HL-60 (cell line): Measurements from ENCODE around the gene PRKCSH.

Experiments used
- DNase-seq, 2 experiments: peaks; one replicate each; pipeline ENCODE4 v3.0.0-alpha.2; 2010 to 2020; ENCODE audit warnings: low read depth in 1 of 2, low spot score in 1 of 2
- H3K27ac ChIP-seq: fragments of 250-450 bp; sonication (Bioruptor Pico); replicated peaks from 2 replicates; pipeline ENCODE4 v1.5.1; 2020; ENCODE audit warnings: mild to moderate bottlenecking, moderate library complexity
- H3K27me3 ChIP-seq: fragments of 250-450 bp; sonication (Bioruptor Pico); 2 replicates; pipeline ENCODE4 v1.5.1; 2021; ENCODE audit warnings: mild to moderate bottlenecking, moderate library complexity; ENCODE audit not compliant: insufficient read depth, poor library complexity, severe bottlenecking
- H3K4me3 ChIP-seq: replicated peaks from 2 replicates; pipeline ENCODE4 v1.5.1; 2011; ENCODE audit warnings: mild to moderate bottlenecking, control low read depth, low read length; ENCODE audit not compliant: insufficient read depth
- CTCF ChIP-seq: IDR thresholded peaks from one replicate; pipeline ENCODE4 v1.5.1; 2011; ENCODE audit warnings: low read length, control low read depth, inconsistent platforms; ENCODE audit not compliant: insufficient read depth
- GABPA ChIP-seq: IDR thresholded peaks from 2 replicates; pipeline ENCODE4 v1.6.1; 2012; ENCODE audit warnings: low read depth
- POLR2AphosphoS5 ChIP-seq: IDR thresholded peaks from 2 replicates; pipeline ENCODE4 v1.6.1; 2012; ENCODE audit warnings: low read depth
- REST ChIP-seq: IDR thresholded peaks from 2 replicates; pipeline ENCODE4 v1.6.1; 2012; ENCODE audit warnings: low read depth; ENCODE audit not compliant: insufficient replicate concordance
- SPI1 ChIP-seq: IDR thresholded peaks from 2 replicates; pipeline ENCODE4 v1.6.1; 2012; ENCODE audit warnings: low read depth, mild to moderate bottlenecking, borderline replicate concordance
- long read RNA-seq: library from polyadenylated mRNA; unstranded; transcript quantifications from one replicate; pipeline ENCODE4 v2.0.0, GENCODE V29; 2020

PRKCSH gene
- long read RNA-seq, partial matches to known transcripts, result 30 of 174 reads
- long read RNA-seq, other reads (novel, unspliced or antisense), result 140 of 174 reads

DNA sequence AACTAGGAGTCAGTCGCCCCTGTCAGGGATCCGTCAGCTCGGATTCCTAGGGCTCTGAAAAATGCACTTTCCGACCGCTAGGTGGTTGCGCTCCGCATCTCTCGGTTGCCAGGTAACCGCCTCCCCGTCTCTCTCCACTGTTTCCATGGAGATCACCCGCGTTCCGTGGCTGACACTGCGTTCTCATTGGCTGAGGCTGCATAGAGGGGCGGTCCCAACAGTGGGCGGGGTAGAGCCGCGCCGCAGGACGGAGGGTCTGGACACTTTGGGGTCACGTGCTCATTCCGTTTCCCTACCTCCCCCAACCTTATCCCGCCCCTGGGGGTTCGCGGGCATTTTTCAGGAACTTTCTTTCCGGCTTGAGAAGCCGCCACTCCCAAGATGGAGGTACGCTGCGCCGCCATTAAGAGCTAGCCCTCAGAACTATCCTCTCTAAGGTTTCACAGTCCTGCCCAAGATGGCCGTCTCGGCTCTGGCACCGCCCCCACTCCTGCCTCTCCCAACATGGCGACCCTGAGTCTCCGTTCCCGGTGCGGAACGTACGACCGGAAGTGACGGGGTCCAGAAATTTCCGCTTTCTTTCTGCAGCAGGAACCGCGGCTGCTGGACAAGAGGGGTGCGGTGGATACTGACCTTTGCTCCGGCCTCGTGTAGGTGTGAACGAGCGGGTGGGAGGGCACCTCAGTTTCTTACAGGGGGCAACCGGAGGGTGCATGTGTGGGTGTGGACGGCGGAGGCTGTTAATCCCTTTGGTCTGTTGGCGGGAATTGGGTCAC lies at the start of gene PRKCSH, which contains the start of gene ODAD3:
Gene PRKCSH, plus strand, starts transcription at position 579 of the 776 bp plus-strand sequence. CDS start 483 bp downstream, outside the sequence.
Gene ODAD3, minus strand, starts transcription at position 65 of the 776 bp plus-strand sequence. CDS start 105 bp downstream, outside the sequence.
- Histone ChIP-seq H3K27me3 (no peaks in the 10 kb centered on the region), H3K4me3 (peak within 1 kb of the TSS; percentile 85), H3K27ac (peak within 1 kb of the TSS; percentile 87)
- DNase-seq, result peak; percentile 100
- TF ChIP-seq POLR2AphosphoS5, result peak; percentile 100
- TF ChIP-seq GABPA, result peak; percentile 92
- no peak; the same call in 1 of the 2 replicates for TF ChIP-seq SPI1
- TF ChIP-seq CTCF, result peak; percentile 95
- TF ChIP-seq REST, result peak; percentile 46

DNA sequence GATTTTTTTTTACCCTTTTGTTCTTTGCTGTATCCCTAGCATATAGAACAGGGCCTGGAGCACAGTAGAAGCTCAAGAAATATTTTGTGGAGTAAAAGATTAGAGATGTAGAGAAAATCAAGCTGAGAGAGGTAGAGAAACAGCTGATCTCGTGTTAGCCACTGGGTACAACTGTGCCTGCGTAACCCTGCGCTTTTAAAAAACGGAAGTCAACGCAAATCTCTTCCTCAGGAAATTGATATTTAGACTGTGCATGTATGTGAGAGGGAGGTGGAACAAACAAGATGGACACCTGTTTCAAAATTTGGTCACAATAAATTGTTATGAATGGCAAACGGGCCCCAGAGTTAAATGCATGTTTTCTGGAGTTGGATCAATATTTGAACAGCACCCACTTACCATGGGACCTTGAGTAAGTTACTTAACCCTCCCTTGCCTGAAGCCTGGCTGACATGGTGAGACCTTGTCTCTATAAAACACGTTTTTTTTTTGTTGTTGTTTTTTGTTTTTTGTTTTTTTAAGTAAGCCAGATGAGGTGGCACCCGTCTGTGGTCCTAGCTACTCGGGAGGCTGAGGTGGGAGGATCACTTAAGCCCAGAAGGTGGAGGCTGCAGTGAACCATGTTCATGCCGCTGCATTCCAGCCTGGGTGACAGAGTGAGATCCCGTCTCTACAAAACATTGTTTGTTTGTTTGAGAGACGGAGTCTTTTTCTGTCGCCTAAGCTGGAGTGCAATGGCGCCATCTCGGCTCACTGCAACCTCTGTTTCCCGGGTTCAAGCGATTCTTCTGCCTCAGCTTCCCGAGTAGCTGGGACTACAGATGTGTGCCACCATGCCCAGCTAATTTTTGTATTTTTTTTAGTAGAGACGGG lies 48.0 kb upstream of the PRKCSH start:
- peaks cover 8% of the 10 kb centered on the region for H3K27me3 ChIP-seq
- no peak overlapping the region for H3K4me3 ChIP-seq
- TF ChIP-seq SPI1 (peak; percentile 97), GABPA (no peak)
- no peak overlapping the region for H3K27ac ChIP-seq
- peak in 1 of 2 experiments; percentile 69 for DNase-seq

GRCh38 chr19:11390359-11390758 lies 45.1 kb upstream of the PRKCSH start:
- no peak overlapping the region for H3K27ac ChIP-seq
- no peak overlapping the region for H3K4me3 ChIP-seq
- DNase-seq, result no peak
- no peak for TF ChIP-seq CTCF
- no peak for TF ChIP-seq GABPA
- no peak for TF ChIP-seq REST
- TF ChIP-seq POLR2AphosphoS5, result no peak
- TF ChIP-seq SPI1, result no peak
- H3K27me3 ChIP-seq, result no peaks in the 10 kb centered on the region
